ENCODE data around the gene CCDC159. TPM values are rescaled to one million over a fixed set of nuclear protein-coding genes. Genes with fewer than 3 reads are reported as not detected.

The CCDC159 gene
- polyA plus RNA-seq, 1 of the 3 experiments (the other 2 are of a cell fraction) = 25.2 TPM

DNA sequence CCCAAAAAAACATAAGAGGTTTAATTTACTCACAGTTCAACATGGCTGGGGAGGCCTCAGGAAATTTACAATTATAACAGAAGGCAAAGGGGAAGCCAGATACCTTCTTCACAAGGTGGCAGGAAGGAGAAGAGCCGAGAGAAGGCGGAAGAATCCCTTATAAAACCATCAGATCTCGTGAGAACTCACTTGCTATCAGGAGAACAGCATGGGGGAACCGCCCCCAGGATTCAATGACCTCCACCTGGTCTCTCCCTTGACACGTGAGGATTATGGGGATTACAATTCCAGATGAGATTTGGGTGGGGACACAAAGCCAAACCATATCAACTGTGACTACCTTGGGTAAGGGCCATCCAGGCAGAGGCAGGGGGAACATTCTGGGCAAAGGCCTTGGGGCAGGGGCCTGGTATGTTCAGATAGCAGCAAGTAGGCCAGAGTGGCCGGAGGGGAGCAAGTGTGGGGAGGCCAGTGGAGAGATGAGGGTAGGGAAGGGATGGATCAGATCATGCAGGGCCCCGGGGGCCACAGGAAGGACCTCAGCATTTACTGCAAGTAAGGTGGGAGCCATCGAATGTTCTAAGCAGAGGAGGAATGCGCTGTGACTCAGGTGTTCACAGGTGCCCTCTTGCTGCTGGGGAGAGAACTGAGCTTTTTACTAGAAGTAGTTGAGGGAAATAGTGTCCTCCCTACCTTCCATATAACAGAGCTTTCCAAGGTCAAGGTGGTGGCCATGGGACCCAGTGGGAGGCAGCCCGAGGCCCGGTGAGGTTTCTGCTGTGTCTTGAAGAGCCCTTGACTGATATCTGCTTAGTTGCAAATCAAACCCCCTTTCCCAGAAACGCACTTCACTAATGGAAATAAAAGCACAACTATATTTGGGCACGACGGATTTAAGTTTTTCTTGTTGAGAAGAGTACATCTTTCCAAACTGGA lies 24.9 kb upstream of the CCDC159 start:
- no peaks in the 10 kb centered on the region for H3K9me3 ChIP-seq
- no peaks in the 10 kb centered on the region for H4K20me1 ChIP-seq (ENCODE audit: insufficient read depth)
- no peak overlapping the region for H3K4me2 ChIP-seq
- H3K9me2 ChIP-seq = no peaks in the 10 kb centered on the region
- WGBS (ENCODE audit: low lambda C conversion rate) = 95% methylated on average over 14 of the region's 14 CpGs
- DNase-seq = no peak
- H3K27ac ChIP-seq (ENCODE audit: low read depth in 2 of 2, low read length in 1 of 2) = no peak overlapping the region; a peak in 1 of 4 replicates
- no peak overlapping the region for H3K9ac ChIP-seq
- no peaks in the 10 kb centered on the region for H3K36me3 ChIP-seq (replicated peaks in 1 of 2; ENCODE audit: control insufficient read depth in 1 of 2, insufficient read depth in 2 of 2, low read length in 1 of 2)
- no peak for TF ChIP-seq EP300 (IDR thresholded peaks at IDR 0.05; ENCODE audit: borderline replicate concordance in 1 of 2, low read depth in 1 of 2, low read length in 1 of 2)
- no peak for TF ChIP-seq NFIC (IDR thresholded peaks at IDR 0.05; ENCODE audit: borderline replicate concordance)
- H2AFZ ChIP-seq (ENCODE audit: low read depth) = no peak overlapping the region
- no peak overlapping the region for H3K4me3 ChIP-seq (ENCODE audit: low read depth in 2 of 2, low read length in 1 of 2)
- no peaks in the 10 kb centered on the region for H3K27me3 ChIP-seq (ENCODE audit: insufficient read depth)
- POLR2A ChIA-PET = interaction anchor here (0.5 to 1.6 kb wide), 3 partner anchors 18 to 132 kb away, joined by 3 to 5 read pairs (median 4); partner anchors contain the start of gene RAB3D
- no peaks in the 10 kb centered on the region for H3K79me2 ChIP-seq (ENCODE audit: insufficient read depth)
- CTCF ChIA-PET = interaction anchor here (2.0 kb wide), 1 partner anchor 25 kb away, joined by 5 read pairs; the partner anchor contains the start of gene TSPAN16
- H3K4me1 ChIP-seq (ENCODE audit: control insufficient read depth in 1 of 2, insufficient read depth in 2 of 2, low read depth in 1 of 2, low read length in 1 of 2) = peaks cover 9 to 19% of the 10 kb centered on the region in 2 experiments
- H3F3A ChIP-seq (replicated peaks; ENCODE audit: insufficient read depth) = peaks cover 13% of the 10 kb centered on the region

DNA sequence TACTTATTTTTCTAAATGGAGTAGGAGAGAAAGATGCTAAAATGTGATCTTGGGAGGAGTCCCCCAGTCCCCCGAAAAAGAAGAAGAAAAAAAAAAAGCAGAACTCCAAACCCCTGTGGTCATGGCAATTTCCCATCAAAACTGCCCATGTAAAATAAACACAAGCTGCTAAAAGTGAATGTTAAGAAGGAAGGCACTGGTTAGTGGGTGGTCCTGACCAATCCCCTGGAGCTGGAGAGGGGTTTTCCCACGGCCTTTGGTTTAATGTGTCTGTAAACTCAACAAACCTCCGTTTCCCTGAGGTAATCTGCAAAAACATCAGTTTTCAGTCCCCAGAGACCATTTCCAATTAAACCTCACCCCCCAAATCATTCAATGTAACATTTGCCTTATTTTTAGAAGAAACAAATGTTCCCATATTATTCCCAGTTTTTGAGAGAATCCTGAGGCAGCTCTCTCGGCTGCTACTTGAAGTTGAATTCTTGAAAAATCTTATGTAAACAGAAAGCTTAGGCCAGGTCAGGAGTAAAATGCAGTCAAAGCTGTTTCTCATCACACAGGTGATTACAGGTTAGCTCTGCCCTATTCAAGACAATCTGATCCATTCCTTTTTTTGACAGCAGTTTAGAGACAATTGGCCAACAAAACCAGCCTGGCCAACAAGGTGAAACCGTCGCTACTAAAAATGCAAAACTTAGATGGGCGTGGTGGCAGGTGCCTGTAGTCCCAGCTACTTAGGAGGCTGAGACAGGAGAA lies 23.9 kb upstream of the CCDC159 start:
- H3F3A ChIP-seq (replicated peaks; ENCODE audit: insufficient read depth) = peaks cover 13% of the 10 kb centered on the region
- H3K27me3 ChIP-seq (ENCODE audit: insufficient read depth) = no peaks in the 10 kb centered on the region
- no peaks in the 10 kb centered on the region for H3K9me2 ChIP-seq
- POLR2A ChIA-PET = no interaction called here
- H3K4me1 ChIP-seq (ENCODE audit: control insufficient read depth in 1 of 2, insufficient read depth in 2 of 2, low read depth in 1 of 2, low read length in 1 of 2) = peaks cover 9 to 19% of the 10 kb centered on the region in 2 experiments
- TF ChIP-seq RCOR1 (IDR thresholded peaks at IDR 0.05; ENCODE audit: low read length) = no peak
- TF ChIP-seq, protein P1, sequence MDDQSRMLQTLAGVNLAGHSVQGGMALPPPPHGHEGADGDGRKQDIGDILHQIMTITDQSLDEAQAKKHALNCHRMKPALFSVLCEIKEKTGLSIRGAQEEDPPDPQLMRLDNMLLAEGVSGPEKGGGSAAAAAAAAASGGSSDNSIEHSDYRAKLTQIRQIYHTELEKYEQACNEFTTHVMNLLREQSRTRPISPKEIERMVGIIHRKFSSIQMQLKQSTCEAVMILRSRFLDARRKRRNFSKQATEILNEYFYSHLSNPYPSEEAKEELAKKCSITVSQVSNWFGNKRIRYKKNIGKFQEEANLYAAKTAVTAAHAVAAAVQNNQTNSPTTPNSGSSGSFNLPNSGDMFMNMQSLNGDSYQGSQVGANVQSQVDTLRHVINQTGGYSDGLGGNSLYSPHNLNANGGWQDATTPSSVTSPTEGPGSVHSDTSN (IDR thresholded peaks at IDR 0.05) = no peak
- TF ChIP-seq TCF12 (IDR thresholded peaks at IDR 0.05) = no peak
- no peak for TF ChIP-seq REST (IDR thresholded peaks at IDR 0.05; ENCODE audit: low read depth, low read length)
- TF ChIP-seq, protein P2, sequence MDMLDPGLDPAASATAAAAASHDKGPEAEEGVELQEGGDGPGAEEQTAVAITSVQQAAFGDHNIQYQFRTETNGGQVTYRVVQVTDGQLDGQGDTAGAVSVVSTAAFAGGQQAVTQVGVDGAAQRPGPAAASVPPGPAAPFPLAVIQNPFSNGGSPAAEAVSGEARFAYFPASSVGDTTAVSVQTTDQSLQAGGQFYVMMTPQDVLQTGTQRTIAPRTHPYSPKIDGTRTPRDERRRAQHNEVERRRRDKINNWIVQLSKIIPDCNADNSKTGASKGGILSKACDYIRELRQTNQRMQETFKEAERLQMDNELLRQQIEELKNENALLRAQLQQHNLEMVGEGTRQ (IDR thresholded peaks at IDR 0.05; ENCODE audit: borderline replicate concordance, low read depth, low read length) = no peak
- no peak for TF ChIP-seq EZH2phosphoT487 (IDR thresholded peaks at IDR 0.05; ENCODE audit: borderline replicate concordance, low read depth)
- no peak for TF ChIP-seq NFIC (IDR thresholded peaks at IDR 0.05; ENCODE audit: borderline replicate concordance)
- no peak for TF ChIP-seq GATA2 (CRISPR knock-in tag; IDR thresholded peaks at IDR 0.05)
- TF ChIP-seq MAX (IDR thresholded peaks at IDR 0.05; ENCODE audit: low read depth) = no peak
- TF ChIP-seq RAD21 (IDR thresholded peaks at IDR 0.05; ENCODE audit: low read length) = no peak
- no peak for TF ChIP-seq SIN3A (IDR thresholded peaks at IDR 0.05; ENCODE audit: borderline replicate concordance, low read depth, low read length)
- no peak for TF ChIP-seq FOXM1 (IDR thresholded peaks at IDR 0.05; ENCODE audit: low read depth)
- CTCF ChIA-PET = interaction anchor here (0.7 to 2.0 kb wide), 7 partner anchors 9 to 118 kb away, joined by 3 to 5 read pairs (median 3); partner anchors contain the start of genes PRKCSH, RAB3D and TSPAN16
- DNase-seq = no peak
- no peaks in the 10 kb centered on the region for H4K20me1 ChIP-seq (ENCODE audit: insufficient read depth)
- no peaks in the 10 kb centered on the region for H3K9me3 ChIP-seq
- no peaks in the 10 kb centered on the region for H3K79me2 ChIP-seq (ENCODE audit: insufficient read depth)
- H3K36me3 ChIP-seq (replicated peaks in 1 of 2; ENCODE audit: control insufficient read depth in 1 of 2, insufficient read depth in 2 of 2, low read length in 1 of 2) = no peaks in the 10 kb centered on the region
- no peak overlapping the region for H3K4me3 ChIP-seq (ENCODE audit: low read depth in 2 of 2, low read length in 1 of 2)
- no peak overlapping the region for H3K4me2 ChIP-seq
- 85% methylated on average over 7 of the region's 7 CpGs for WGBS (ENCODE audit: low lambda C conversion rate)
- H3K9ac ChIP-seq = no peak overlapping the region
- H3K27ac ChIP-seq (ENCODE audit: low read depth in 2 of 2, low read length in 1 of 2) = no peak overlapping the region
- H2AFZ ChIP-seq (ENCODE audit: low read depth) = no peak overlapping the region
